ENCODE data around the gene SPANXB1.
"Not testable (repeated sequence)": the region's sequence is repeated elsewhere in the genome, so short reads cannot be mapped to it uniquely, and the experiment has no call there.

The SPANXB1 gene

GRCh38 chrX:141002568-141002967 is at the start of gene SPANXB1:
Gene SPANXB1, plus strand, starts transcription at chrX:141002594. Its CDS starts 100 bp downstream, at chrX:141002694.
- DNase-seq (ENCODE audit: low spot score): not testable (repeated sequence)

GRCh38 chrX:140967036-140967435 is 35.4 kb upstream of the SPANXB1 start:
- DNase-seq (ENCODE audit: low spot score): no peak

- DNase-seq (ENCODE audit: low spot score): no peak
Measured at GRCh38 chrX:140971099-140971795, 31.1 kb upstream of the SPANXB1 start.

GRCh38 chrX:140975472-140975871 is 26.9 kb upstream of the SPANXB1 start:
- no peak for DNase-seq (ENCODE audit: low spot score)

- no peak for DNase-seq (ENCODE audit: low spot score)
Measured at GRCh38 chrX:140980271-140980670, 22.1 kb upstream of the SPANXB1 start.

- DNase-seq (ENCODE audit: low spot score): no peak
Measured at GRCh38 chrX:140983730-140984129, 18.7 kb upstream of the SPANXB1 start.

- not testable (repeated sequence) for DNase-seq (ENCODE audit: low spot score)
Measured at GRCh38 chrX:141005243-141005642, 2.8 kb downstream of the SPANXB1 start.

GRCh38 chrX:141044246-141044645 is 41.9 kb downstream of the SPANXB1 start:
- not testable (repeated sequence) for DNase-seq (ENCODE audit: low spot score)

GRCh38 chrX:141049878-141050277 is 47.5 kb downstream of the SPANXB1 start:
- not testable (repeated sequence) for DNase-seq (ENCODE audit: low spot score)

GRCh38 chrX:141052098-141052497 is 49.7 kb downstream of the SPANXB1 start:
- not testable (repeated sequence) for DNase-seq (ENCODE audit: low spot score)
